ENCODE measurements around the gene GRIK3.

GRIK3 gene

DNA sequence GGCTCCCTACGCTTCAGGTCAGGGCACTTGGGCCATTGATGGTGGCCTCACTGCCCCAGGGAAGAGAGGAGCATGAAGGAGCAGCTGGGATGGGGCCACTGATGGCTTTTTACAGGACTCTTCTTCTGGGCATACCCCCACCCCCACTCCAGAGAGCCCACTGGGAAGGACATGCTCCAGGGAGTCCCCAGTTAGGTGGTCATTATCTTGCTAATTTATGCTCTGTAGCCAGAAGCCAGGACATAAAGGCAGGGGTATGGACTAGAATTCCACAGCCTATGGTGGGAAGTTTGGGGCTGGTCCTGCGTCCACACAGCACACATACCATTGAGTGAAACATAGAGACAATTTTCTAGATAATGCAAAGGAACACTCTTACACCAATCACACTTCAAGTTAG lies 8.8 kb upstream of the GRIK3 start:
- no peak for DNase-seq (ENCODE audit: low spot score)

DNA sequence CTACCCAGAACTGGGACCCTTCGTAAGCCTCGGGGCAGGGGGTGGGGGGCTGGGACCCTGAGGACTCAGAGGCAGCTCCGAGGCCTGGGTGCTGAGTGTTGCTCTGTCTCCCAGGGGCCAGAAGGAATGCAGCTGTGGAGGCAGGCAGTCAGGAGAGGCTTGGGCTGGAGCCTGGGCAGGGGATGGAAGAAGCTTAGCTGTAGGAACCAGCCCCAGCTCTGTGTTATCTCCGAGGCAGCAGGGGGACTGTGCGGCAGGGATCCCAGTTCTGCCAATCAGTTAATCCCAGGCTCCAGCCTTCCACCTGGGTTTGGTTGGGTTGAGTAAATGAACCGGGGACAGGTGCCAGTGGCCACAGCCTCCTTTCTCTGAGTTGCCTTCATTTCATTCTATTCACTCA lies 8.2 kb upstream of the GRIK3 start:
- no peak for DNase-seq (ENCODE audit: low spot score)

DNA sequence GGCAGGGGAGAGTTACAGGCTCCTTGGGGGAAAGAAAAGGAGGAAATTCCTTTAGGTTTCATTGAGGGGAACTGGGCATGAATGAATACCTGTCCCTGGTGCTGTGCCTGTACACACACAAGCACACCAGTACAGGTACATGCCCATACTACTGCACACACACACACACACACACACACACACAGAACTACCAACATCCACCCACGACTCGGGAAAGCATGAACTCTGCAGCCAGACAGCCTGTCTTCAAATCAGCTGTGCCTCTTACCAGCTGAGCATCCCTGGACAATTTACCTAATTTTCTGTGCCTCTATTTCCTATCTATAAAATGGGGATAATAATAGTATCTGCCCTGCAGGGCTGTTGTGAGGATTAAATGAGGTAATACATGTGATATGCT lies 7.2 kb upstream of the GRIK3 start:
- no peak for DNase-seq (ENCODE audit: low spot score)

DNA sequence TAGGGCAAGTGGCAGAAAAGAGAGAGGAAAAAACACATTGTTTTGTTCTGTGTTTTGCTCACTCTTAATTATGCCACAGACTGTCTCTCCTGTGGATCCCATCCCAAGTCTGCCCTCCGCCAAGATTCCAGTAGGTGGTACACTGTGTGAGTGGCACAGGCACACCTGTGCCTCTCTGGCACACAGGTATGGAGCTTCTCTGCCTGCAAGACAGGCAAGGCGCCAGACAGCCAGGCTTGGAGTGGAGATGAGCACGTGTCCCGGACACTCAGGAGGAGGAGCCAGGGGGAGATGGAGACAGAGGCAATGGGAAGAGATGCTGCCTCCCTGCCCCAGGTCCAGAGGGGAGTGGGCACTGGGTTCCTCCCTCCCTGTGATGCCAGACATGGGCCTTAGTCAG lies 6.5 kb upstream of the GRIK3 start:
- DNase-seq (ENCODE audit: low spot score) = no peak

DNA sequence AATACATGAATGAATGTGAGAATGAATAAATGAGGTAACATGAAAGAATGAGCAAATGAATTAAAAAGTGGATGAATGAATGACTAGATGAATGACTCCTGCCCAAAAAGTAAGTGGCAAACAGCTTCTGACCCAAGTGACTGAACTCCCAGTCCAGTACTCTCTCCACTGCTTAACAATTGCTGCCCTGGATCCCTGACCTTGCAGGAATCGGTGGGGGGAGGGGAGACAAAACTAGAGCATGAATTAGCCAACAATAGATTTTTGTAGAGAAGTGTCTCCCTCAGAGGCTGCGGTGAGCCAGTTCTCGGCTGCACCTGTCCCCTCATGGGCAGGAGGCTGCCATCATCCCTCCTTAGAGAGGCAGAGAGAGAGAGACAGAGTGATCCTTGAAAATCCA lies 5.9 kb upstream of the GRIK3 start:
- no peak for DNase-seq (ENCODE audit: low spot score)

DNA sequence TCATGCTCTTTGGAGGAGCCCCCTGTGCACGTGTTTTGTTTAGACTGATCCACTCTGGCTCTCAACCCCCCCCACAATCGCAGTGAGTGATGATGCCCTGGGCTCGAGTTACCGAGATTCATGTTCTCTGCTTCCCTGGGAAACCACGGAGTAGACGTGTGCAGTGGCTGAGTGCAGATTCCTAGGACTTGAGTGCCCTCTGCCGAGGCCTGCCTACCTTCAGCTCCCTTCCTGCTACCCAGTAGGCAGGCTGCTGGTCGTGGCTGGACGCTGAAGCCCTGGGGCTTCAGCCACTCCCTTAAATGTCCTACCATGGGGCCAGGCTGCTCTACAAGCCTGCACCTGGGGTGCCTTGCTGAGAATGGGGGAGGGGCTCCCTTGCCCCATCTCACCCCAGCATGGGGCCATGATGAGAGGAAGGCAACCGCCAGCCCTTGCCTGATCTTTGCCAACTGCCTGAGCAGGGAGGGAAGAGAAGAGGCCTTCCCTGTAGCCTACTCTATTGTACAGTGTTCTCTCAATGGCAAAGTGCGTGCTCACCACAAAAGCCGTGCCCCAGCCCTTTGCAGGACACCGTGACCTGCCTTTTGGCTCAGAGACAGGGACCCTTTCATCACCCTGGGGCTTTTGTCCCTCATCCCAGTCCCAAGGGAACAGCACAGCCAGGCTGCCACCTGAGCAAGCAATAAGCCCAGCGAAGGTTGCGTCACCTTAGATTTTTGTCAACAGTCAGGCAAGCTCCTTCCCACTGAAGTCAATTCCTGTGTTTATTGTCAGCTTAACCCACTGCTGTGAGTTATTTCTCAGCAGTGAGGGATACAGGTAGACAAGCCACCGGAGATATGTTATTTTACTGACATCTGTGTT lies 4.1 kb upstream of the GRIK3 start:
- DNase-seq (ENCODE audit: low spot score) = no peak

DNA sequence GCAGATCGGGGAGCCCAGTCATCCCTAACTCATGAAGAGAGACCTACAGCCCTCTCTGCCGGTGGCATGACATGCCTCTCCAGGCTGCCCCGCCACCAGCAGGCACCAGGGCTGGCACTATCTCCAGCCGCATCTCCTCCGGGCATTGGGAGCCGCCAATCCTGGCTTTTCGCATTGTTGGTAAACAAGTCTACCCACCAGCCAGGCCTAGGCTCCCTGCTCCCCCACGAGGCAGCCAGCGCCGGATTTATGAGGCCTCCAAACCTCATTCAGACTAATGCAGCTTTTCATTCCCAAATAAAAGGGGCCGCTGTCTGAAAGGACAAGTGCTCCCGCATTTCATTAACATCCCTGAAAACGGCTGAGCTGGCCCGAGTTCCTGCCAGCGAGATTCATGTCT lies 3.4 kb upstream of the GRIK3 start:
- no peak for DNase-seq (ENCODE audit: low spot score)

DNA sequence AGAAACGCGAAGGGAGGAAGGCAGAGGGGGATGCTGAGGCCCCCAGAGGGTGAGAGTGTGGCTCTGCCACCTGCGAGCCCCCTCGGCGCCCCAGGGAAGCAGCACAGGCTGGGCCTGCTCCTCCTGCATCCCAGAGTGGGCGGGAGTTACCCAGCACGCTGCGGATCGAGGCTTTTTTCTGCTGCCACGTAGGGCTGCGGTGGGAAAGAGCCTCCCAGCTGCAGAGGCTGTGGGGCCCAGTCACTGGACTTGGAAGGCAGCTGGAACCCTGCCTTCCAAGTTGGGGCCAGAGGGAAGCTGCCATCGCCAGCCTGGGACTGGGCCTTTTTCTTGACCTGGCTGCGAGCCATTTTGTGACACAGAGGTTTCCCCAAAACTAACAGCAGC lies 2.3 kb upstream of the GRIK3 start:
- no peak for DNase-seq (ENCODE audit: low spot score)

DNA sequence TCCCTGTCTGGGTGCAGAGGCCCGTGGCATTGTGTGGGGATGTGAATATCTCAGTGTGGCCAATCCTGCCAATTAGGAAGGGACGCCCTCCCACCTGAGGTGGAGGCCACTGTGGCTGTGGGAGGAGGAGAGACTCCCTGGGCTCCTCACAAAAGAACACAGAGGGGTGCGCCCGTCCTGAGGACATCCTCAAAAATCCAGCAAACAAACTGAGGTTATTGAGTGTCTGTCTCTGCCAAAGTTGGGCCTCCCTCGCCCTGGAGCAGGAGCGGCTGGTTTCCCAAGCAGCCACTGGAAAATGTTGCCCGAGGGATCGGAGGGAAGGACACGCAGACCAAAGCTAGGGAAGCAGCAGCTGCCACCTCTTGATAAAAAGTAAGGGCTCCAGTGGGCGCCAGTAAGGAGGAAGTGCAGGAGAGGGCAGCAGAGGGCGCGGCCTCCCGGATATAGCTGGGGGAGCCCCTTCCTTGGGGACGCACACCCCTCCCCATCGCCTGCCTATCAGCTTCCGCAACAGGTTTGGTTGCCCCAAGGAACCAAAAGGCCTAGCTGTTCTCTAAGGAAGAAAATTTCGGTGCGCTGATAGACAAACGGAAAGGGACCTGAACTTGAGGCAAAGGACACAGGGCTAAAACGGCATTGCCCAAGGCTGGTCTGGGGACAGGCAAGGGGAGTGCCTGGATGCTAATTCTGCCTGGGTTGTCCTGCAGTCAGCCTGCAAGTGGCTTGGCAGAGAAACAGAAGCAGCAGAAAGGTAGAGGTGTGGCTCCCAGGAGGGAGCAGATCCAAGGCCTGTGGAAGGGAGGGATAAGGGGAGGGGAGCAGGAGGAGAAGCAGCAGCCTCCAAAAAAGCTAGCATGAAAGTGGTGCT lies 1.7 kb upstream of the GRIK3 start:
- DNase-seq (ENCODE audit: low spot score) = no peak

DNA sequence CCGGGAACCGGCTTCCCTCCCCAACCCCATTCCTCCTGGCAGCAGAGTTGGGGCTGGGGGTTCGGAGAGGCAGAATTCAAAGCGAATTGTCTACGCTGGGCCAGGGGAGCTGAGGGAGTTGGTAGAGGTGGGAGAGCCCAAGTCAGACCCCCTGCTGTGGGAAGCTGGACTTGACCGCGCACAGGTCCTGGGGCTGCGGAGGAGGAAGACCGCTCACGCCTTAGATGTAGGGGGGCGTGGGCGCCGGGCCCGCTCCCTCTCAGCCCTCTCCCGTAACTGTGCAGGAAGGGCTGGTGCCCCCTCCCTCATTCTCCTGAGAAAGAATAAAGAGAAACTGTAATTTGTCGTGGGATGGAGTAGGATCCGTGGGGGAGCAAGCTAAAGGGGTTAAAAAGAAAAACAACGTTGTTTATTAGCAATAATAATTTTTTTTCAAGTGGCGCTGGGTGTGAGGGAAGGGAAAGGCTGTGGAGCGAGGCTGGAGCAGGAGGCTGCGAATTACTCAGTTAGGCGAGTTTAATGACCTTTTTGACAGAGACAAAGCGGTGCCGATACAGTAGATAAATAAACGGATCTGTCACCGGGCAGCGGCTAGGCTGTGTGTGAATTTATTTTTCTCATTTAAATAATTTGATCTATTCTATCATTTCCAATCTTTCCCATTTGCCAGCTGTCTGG lies 838 bp upstream of the GRIK3 start:
- no peak for DNase-seq (ENCODE audit: low spot score)

DNA sequence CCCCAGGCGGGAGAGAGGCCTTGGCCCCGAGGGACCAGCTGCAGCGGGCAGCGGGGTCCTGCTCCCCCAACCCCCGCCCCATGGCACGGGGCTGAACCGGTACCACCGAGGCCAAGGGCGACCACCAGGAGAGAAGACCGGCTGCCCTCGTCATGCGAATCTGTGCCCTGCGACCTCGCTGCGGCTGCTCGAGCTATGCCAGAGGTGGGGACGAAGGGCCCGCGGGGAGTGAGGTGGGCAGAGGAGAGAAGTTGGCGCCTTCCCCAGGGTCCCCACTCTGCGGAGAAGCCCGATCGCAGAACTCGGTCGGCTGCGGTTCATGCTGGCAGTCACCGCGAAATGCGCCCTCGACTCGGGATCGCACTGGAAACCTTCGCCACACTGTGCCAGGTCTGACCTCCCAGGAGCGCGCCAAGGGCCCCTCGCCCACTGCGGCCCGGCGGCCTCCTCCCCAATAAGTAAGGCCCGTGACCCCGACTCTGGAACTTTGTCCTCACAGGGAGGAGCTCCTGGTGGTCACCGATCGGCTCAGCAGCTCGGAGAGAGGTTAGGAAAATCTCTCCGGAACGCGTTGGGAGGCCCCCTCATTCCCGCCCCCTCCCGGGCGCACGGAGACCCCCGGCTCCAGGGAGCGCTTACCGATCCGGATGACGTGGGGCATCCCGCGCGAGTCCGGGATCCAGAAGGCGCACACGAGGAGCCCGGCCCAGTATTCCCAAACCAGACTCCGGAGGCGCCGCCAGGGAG lies 787 bp downstream of the GRIK3 start:
- no peak for DNase-seq (ENCODE audit: low spot score)

DNA sequence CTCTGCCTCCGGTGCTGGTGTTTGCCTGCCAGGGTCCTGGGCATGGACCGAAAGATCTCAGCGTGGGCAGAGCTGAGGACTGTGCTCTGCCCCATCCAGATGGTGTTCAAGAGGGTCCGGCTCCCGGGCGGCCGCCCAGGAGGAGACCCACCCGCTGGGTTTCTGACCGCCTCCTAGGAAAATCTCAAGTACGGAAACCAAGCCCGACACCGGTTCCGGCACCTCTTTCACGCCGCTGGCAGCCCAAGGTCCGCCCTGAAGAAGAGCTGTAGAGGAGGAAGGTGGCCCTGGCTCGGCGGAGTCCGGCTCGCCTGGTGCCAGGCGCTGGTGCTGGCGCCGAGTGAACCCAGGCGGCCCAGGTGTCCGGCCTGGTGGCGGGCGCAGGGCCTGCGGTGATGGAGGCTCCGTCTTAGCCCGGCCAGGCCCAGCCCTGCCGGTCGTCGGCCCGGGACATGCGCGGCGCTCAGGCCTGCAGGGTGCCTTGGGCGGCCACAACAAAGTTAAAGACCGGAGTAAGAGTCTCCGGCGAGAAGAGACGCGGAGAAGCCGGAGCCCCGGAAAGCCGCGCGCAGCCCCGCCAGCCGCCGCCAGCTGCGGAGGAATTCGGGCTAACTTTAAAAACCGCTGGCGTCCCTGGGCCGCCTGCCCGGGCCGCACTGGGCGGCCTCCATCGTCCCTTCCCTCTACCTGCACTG lies 1.5 kb downstream of the GRIK3 start:
- no peak for DNase-seq (ENCODE audit: low spot score)

DNA sequence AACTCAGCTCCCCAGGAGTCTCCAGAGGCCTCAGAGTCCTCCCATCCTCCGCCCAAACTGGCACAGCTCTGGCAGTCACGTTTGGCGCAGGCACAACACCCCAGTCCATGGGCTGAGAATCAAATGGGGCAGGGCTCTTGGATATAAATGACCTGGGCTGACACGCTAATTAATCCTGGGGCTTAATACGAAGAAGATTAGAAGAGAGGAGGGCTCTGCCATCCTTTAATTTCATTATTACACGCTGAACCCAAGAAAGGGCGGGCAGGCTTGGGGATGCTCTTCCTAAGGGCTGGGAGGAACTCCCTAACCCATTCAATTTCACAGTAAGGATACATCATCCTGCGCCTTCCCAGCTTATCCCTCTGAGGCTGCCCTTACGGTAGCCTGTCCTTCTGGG lies 2.4 kb downstream of the GRIK3 start:
- no peak for DNase-seq (ENCODE audit: low spot score)

DNA sequence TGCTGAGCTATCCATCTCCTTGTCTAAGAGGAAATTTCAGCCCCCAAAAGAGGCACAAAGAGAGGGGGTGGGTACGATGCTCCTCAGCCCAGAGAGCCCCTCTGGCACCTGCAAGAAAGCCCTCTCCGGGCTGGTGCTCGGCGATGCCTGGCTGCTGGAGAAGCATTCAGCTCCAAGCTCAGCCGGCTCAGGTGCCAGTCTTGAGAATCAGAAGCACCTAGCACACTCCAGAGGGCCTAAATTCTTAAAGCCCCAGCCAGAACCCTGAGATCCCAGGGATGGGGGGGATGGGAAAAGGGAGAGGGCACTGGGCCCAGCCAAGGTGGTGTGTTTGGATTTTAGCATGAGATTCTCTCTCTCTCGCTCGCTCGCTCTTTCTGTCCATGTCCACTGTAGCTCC lies 2.9 kb downstream of the GRIK3 start:
- DNase-seq (ENCODE audit: low spot score) = no peak

DNA sequence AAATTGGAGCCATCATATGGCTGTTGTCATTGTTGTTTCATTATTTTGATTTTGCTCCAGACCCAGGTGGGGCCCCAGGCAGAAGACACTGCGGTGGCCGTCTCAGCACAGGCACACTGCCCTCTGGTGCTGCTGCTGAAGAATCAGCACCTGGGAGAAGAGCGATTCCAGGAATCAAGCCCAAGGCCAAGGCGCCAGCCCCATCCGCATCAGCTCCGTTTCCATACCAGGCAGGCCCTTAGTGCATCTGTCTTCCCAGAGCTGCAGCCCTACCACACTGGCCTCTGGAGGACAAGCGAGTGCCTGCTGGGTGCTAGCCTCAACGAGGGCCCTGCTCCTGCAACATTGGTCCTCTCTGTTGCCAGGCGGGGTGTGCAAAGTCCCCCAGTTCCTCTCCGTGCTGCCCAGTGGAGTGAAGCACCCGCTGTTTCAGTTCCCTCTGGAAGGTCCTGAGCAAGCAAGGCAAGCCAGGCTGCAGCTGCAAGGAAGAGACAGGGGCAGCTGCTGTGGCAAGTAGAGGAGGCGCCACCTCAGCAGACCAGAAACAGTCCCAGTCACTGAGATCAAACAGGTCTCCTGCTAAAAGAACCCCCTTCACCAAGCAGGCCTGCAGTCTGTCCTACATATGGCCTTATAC lies 5.2 kb downstream of the GRIK3 start:
- no peak for DNase-seq (ENCODE audit: low spot score)

DNA sequence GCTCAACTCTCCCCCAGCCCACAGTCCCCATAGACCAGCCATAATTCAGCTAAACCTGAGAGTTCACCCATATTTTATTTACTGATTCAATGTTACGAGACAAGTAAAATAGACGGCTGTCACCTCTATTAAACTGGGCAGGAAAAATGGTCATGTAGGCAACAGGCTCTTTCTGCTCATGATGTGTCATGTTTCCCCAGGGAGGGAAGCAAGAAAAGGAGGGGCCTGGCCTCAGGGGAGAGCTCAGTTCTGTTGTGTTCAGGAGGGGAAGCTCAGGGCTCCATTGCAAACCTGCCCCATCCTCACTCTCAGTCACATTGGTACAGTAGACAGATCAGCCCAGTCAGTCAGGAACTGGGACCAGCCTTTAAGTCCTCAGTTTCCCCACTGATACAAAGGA lies 12.8 kb downstream of the GRIK3 start:
- no peak for DNase-seq (ENCODE audit: low spot score)

DNA sequence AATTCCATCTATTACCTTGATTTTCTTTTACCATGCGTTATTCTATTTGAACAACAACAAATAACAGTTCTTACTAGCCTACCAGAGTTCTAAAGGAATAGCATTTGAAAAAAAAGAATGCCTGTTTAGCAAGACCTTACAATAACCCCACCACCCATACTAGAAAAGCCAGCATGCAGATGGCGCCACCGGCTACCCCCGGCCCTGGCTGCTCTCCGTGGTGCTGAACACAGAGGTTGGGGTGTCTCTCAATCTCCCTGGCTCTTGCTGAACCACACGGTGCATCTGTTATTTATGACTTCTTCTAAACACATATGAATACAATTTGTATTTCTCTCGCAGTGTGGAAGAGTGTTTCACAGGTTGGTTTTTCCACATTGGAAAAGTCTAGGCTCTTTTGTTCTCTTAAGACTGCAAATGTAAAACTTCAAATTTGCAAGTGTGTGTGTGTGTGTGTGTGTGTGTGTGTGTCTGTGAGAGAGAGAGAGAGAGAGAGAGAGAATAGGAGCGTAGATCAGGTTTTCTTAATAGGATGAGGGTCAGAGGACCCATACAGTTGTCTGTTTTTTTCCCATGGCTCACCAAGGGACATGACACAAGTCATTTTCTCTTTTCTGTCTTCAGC lies 13.6 kb downstream of the GRIK3 start:
- DNase-seq (ENCODE audit: low spot score) = no peak

DNA sequence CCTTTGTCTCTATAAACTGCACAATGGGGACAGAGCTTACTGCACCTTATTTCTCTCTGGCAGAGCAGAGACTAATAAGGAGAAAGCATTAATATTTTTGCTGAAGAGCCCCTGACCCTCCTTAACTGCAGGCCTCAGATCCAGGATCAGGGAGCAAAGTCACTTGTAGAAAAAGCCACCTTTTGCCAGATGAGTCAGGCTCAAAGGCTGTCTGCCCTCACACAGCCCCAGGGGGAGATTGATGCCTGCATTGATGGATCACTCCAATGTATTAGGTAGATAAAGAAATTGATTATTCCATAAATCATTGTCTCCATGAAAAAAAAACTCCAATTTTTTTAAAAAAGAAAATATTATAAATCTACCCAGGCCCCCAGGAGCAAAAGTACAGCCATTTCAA lies 15.8 kb downstream of the GRIK3 start:
- no peak for DNase-seq (ENCODE audit: low spot score)

DNA sequence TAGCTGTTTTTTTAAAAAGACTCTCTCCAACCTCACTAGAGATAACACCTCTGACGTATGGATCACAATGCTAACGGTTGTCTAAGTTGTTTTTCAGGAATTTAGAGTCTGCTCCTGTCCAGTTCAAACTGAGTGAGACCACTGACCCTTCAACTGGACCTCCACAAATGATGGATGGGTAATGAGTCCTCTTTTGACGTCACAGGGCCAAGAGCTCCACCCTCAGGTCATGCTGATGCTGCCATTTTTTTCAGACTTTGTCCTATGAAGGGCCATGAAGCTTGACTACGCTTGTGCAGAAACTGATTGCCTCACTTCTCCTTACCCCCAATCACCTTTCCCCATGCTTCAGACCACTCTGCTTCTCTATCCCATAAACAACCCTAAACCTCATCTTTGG lies 16.6 kb downstream of the GRIK3 start:
- DNase-seq (ENCODE audit: low spot score) = no peak

DNA sequence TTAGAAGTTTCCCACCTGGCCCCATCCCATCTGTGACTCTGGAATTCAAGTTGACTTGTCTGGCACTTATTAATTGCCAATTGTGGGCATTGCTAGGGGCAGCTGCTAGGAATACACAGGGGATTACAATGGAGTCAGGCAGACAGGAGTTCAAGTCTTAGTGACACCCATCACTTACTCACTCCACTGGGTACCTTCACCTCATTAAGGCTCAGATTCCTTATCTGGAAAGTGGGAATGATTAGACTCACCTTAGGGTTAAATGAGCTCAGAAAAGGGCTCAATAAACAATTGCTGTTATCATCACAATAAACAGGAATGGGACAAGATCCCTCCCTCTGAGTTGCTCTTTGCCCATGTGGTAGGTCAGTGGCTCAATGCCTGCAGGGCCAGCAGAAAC lies 18.2 kb downstream of the GRIK3 start:
- DNase-seq (ENCODE audit: low spot score) = no peak

DNA sequence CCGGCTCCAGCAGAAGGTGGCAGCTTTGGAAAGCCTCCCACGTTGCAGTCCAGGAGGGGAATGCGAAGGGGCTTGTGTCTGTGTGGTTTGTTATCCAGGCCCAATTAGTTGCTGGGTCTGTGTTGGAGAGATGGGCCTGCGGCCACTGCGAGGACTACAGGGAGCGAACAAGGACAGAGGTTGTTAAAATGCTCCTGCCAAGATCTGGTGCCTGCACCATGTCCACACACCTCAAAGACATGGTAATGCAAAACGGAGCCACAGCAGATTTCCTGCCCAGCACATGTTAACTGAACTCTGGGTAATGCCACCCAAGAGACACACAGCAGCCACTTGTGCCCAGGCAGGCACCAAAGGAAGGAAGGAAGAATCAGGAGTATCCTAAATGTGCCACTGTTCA lies 18.6 kb downstream of the GRIK3 start:
- no peak for DNase-seq (ENCODE audit: low spot score)

All from CD4-positive, alpha-beta T cell treated with Interleukin-6 at 100 ng/mL for 8 hours (primary cell).